Choroid plexus epithelial cell (primary cell): ENCODE results near the gene PCDH1.

Experiments
- DNase-seq: peaks from one replicate; pipeline ENCODE4 v3.0.0-alpha.2; 2010; ENCODE audit warnings: low read depth
- H3K4me3 ChIP-seq: 2 replicates; pipeline ENCODE4 v1.5.1; 2011; ENCODE audit warnings: low read depth, mild to moderate bottlenecking, control low read depth, low read length, moderate library complexity
- TF ChIP-seq, protein P1 (sequence below): conservative IDR thresholded peaks from 2 replicates; pipeline ENCODE4 v1.5.1; 2011; ENCODE audit warnings: low read depth, mild to moderate bottlenecking, control low read depth, inconsistent platforms, low read length, moderate library complexity

The PCDH1 gene

DNA sequence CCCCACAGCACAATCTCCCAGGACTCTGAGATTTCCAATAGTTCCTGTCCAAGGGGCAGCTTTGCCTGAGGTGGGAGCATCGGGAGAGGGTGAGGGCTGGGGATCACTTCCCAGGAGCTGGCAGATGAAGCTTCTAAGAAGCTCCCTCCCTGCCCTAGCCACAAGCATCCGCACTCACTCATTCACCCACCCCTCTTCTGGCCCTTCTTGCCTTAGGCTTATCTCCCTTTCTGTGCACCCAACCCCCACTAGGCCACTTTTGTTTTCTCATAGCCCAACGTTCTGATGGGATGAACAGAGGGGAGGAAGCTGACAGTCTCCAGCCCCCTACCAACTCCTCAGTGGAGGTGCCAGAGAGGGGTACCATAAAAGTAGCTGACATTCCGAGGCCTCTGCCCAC is 3.7 kb upstream of the PCDH1 start:
- no peak overlapping the region for H3K4me3 ChIP-seq
- TF ChIP-seq, protein P1, sequence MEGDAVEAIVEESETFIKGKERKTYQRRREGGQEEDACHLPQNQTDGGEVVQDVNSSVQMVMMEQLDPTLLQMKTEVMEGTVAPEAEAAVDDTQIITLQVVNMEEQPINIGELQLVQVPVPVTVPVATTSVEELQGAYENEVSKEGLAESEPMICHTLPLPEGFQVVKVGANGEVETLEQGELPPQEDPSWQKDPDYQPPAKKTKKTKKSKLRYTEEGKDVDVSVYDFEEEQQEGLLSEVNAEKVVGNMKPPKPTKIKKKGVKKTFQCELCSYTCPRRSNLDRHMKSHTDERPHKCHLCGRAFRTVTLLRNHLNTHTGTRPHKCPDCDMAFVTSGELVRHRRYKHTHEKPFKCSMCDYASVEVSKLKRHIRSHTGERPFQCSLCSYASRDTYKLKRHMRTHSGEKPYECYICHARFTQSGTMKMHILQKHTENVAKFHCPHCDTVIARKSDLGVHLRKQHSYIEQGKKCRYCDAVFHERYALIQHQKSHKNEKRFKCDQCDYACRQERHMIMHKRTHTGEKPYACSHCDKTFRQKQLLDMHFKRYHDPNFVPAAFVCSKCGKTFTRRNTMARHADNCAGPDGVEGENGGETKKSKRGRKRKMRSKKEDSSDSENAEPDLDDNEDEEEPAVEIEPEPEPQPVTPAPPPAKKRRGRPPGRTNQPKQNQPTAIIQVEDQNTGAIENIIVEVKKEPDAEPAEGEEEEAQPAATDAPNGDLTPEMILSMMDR, result no peak
- no peak for DNase-seq

GRCh38 chr5:141880961-141881801 is 3.0 kb upstream of the PCDH1 start:
- TF ChIP-seq, protein P1, result no peak
- H3K4me3 ChIP-seq, result no peak overlapping the region
- DNase-seq, result peak; percentile 17

DNA sequence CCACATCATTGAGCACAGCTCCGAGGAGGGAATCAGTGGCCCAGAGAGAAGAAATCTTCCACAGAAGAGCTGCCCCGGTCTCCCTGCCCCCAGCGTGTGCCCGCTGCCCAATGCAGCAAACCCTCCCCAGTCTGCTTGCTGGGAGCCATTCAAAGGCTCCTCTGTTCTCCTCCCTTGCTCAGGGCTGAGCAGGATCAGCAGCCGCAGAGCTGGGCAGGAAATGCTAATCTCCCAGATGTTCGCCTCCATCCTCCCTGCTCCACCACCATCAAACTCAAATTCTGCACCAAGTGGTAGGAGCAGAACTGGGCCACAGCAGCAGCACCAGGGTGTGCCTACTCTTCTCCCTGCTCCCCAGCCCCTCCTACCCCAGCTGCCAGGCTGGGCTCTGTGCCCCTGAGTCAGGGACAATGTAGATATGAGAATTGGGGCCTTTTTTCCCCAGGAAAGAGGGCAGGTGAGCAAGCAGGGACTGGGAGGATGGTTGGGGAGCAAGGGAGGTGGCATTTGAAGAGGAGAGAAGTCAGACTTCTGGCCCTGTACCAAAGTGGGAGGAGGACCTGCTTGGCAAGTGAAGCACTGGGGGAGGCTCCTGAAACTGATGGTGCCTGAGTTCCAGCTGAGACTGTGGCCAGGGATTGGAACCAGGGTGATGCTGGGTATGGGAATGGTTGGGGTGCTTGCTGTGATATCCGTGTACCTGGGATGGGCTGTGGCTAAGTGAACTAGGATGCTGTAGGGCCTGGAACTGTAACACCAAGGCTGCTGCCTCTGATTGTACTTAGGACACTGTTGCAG is 1.9 kb upstream of the PCDH1 start:
- DNase-seq, result no peak
- H3K4me3 ChIP-seq, result no peak overlapping the region
- TF ChIP-seq, protein P1, result no peak

GRCh38 chr5:141879426-141879759 is 1.2 kb upstream of the PCDH1 start:
- no peak for DNase-seq
- TF ChIP-seq, protein P1, result no peak
- no peak overlapping the region for H3K4me3 ChIP-seq

DNA sequence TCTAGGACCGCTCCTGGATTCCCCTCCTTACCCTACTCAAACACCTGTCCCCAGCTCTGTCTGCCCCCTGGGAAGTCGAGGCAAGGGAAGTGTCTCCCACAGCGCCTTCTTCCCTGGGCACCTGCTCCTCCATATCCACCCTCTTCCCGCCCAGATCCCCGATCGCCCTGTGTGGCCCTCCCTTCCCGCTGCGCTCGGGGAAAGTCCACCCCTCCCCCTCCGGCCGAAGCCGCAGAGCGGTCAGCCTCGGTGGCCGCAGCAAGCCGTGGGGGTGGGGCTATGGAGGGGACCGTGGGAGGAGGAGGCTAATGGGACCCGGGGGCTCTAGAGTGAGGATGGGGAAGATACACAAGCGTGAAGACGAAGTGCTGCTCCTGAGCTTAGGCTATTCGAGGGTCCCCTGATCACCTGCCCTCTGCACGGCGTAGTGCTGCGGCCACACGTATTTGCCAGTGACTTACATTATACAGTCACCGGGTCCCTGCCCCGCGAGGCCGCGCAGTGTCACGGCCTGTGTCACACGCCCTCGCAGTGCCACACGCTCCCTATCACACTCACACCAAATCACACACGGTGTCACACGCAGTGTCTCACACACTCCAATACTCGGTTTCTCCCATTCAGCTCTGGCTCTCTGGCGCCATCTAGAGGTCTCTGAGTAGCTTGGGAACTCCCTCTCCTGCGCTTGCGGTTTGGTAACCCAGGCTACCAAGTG is 658 bp upstream of the PCDH1 start:
- TF ChIP-seq, protein P1, result peak; percentile 99
- DNase-seq, result peak; percentile 88
- H3K4me3 ChIP-seq, result peak overlapping the region; percentile 26

DNA sequence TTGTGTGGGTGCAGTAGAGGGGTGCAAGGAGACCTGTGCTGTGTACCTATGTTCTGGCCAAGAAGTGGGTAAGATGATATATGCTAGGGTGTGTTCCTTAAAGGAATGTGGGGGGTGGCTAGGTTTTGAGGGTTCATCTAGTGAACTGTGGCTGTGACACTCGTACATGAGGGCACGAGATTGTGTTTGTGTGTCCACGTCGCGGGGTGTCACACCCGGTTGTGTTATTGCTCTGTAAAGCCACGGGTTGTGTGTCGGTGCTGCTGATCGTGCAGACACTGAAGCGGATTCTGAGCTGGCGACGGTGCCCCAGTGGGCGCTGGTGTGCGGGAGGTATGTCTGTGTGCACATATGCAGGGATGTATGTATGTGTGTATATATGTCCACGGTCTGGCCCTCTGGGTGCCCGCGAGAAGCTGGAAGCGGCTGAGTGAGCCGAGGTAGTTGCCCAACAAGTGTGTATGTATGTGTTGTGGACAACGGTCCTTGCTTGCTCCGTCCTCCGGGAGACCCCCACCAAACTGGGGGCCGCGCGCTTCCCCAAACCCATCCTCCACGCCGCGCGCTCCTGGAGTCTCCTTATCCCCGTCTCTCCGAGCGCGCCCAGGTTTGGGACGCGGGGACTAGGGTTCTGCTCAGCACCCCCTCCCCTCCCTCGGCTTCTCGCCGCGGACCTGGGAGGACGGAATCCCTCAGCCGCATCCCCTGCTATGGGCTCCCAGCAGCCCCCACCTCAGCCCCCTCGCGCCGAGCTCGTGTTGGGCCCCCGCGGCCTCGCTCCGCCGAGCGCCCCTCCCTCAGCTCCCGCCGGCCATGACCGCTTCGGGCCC is 639 bp downstream of the PCDH1 start:
- TF ChIP-seq, protein P1, result no peak
- no peak for DNase-seq
- H3K4me3 ChIP-seq, result peak overlapping the region; percentile 38
